A673 (cell line): ENCODE results near the gene MED13. TPM values are rescaled to one million over a fixed set of nuclear protein-coding genes. Genes with fewer than 3 reads are reported as not detected.

ENCODE experiments used
- total RNA-seq: library from RNA; stranded (reverse); gene quantifications from 2 replicates; pipeline ENCODE4 v1.2.3, GENCODE V29; 2021

Gene MED13
- total RNA-seq, 1 experiment from 2014 or later, result 65.0 TPM

Other genes starting within 250 kb of the MED13 start
- gene BRIP1, start 201.8 kb downstream of the MED13 start, total RNA-seq, result 30.2 and 35.3 TPM in 2 replicates
- gene INTS2, start 137.3 kb downstream of the MED13 start, total RNA-seq, result 26.3 and 27.4 TPM in 2 replicates